Testis (tissue), 2 donors: ENCODE measurements around the gene REC8.

Source experiments
- CTCF ChIP-seq, 3 experiments: fragments of 450-650 bp in 2 of 3; fragments of 200-600 bp in 1 of 3; sonication (generic) in 1 of 3; IDR thresholded peaks; one replicate each; pipeline ENCODE4 v1.5.1; 2016 to 2019; ENCODE audit warnings: antibody characterized with exemption in 3 of 3, mild to moderate bottlenecking in 2 of 3, moderate library complexity in 1 of 3
- POLR2A ChIP-seq: fragments of 450-650 bp; IDR thresholded peaks from one replicate; pipeline ENCODE4 v1.6.1; 2017; ENCODE audit warnings: antibody characterized with exemption, mild to moderate bottlenecking, moderate library complexity

GRCh38 chr14:24198814-24199524, 27.1 kb downstream of the REC8 start:
- TF ChIP-seq CTCF (IDR thresholded peaks at IDR 0.05) (no peak), POLR2A (no peak)
